NCI-H510A (cell line): Measurements from ENCODE around the gene THBS1.
A peak's percentile ranks its signal among the peaks of the same experiment; 100 is the strongest.

Experiments used
- DNase-seq: peaks from one replicate; lab custom pipeline; 2025; lab: John Stamatoyannopoulos, UW

The THBS1 gene

DNA sequence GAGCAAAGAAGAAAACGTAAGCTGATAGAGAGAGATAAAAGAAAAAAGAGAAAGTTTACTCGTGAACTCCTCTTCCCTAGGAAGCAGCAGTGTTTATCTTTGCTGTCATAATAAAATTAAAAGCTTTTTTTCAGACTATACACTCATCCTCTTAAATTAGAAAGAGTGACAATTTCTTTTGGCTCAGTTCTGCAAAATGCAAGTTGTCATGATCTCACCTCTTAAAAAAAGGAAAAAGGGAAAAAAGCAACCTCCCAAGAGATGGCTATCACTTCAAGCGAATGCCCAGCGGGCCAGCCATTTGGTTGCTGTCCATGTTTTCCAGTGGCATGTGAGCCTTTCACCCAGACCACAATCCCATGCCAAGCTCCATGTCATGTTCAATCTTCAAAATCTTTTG, 7.0 kb upstream of the THBS1 start:
- DNase-seq = no peak

DNA sequence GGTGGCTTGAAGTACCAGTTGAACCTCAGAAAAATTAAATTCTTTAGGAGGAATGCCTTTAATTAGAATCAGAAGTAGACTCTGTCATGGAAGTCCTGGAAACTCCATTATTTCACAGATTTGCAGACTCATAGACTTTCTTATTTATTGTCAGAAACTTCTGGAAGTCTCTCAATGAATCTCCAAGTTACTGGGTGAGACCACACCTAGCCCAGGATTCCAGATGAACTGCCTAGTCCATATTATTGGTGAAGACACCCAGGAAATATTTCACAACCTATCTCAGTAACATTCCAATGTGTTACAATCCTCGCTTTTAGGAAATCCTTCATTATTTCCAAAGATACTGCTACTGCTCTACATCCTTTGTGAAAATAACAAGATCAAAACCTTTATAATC, 6.5 kb upstream of the THBS1 start:
- no peak for DNase-seq

- no peak for DNase-seq
Measured at GRCh38 chr15:39575180-39575579, 5.7 kb upstream of the THBS1 start.

GRCh38 chr15:39578851-39579486, 1.9 kb upstream of the THBS1 start:
- no peak for DNase-seq

GRCh38 chr15:39579487-39580116, 1.3 kb upstream of the THBS1 start:
- no peak for DNase-seq

DNA sequence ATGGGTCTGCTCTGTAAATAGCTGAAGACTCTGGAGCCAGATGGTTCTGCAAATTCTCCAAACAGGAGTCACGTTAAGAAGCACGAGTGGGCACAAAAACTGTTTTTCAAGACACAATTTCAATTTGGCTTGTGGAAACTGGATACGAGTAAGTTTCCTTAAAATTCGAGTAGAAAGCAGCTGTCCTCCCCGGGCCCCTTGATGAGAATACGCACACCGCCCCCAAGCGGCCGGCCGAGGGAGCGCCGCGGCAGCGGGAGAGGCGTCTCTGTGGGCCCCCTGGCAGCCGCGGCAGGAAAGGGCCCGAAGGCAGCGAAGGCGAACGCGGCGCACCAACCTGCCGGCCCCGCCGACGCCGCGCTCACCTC, 778 bp upstream of the THBS1 start:
- peak; percentile 28 for DNase-seq

DNA sequence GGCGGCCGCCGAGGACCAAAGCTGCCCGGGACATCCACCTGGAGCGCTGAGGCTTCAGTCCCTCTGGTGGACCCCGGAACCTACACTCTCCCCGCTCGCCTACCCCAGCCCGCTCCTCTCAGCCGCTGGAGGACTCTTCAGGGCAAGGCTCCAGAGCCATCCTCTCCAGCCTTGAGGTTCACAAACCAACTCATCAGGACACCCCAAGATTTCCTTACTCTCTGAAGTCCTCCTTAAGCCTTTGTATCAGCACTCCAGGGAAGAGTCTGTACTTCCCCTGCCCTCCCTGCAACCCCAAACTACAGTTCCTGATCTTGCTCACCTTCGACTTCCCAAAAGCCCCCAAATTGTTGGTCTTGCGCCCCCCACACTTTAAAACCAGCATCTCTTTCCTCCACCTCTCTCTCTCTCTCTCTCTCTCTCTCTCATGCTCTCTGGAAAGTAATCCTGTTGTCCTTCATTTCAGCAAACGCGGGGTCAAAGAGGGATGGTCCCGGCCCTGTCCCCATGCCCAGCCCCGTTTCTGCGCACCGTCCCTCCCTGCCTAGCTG, 438 bp downstream of the THBS1 start:
- no peak for DNase-seq

DNA sequence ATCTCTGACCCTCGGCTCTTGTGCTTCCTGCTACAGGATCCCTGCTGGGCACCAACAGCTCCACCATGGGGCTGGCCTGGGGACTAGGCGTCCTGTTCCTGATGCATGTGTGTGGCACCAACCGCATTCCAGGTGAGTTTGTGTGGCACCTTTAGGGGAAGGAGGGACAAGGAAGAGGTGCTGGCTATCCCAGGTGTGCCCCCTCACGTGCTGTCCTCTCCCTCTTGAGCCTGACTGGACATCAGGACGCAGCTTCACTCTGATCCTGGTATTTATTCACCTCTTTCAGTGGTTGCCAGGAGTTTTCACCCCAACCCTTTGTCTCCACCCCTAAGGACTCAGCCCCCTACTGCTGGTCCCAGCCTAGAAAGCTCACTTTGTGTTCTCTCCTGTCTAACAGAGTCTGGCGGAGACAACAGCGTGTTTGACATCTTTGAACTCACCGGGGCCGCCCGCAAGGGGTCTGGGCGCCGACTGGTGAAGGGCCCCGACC, 960 bp downstream of the THBS1 start:
- peak; percentile 2 for DNase-seq

GRCh38 chr15:39582286-39582976, 1.6 kb downstream of the THBS1 start:
- DNase-seq = no peak

DNA sequence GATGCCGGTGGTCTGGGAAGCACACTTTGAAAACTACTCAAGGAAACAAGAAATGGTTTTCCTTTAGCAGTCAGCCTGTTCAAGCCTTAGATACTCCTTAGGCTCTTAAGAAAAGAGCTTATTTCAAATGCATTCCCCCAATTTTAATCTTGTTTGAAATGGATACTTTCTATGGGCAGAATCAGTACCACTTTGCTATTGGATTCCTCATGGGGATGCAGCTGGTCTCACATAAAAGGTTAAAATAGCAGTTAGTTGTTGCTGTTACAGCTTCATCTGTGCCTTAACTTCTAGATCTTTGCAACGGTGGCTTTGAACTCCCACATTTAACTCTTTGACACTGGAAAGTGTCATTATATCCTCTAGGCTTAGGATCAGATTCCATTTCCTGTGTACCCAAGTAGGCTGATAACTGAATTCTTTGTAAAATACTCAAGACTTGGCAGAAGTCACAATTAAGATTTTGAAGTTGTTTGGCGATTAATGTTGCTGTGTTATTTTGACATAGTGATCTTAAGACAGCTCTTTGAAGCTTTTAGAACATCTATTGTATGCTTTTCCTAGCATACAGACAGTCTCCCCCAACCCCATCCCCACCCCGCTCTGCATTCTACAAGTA, 2.2 kb downstream of the THBS1 start:
- no peak for DNase-seq

GRCh38 chr15:39583596-39584265, 2.9 kb downstream of the THBS1 start:
- no peak for DNase-seq

- DNase-seq = no peak
Measured at GRCh38 chr15:39584266-39584659, 3.4 kb downstream of the THBS1 start.

- no peak for DNase-seq
Measured at GRCh38 chr15:39584662-39585388, 3.9 kb downstream of the THBS1 start.

- no peak for DNase-seq
Measured at GRCh38 chr15:39585389-39585841, 4.5 kb downstream of the THBS1 start.

GRCh38 chr15:39585871-39586301, 5.0 kb downstream of the THBS1 start:
- no peak for DNase-seq

DNA sequence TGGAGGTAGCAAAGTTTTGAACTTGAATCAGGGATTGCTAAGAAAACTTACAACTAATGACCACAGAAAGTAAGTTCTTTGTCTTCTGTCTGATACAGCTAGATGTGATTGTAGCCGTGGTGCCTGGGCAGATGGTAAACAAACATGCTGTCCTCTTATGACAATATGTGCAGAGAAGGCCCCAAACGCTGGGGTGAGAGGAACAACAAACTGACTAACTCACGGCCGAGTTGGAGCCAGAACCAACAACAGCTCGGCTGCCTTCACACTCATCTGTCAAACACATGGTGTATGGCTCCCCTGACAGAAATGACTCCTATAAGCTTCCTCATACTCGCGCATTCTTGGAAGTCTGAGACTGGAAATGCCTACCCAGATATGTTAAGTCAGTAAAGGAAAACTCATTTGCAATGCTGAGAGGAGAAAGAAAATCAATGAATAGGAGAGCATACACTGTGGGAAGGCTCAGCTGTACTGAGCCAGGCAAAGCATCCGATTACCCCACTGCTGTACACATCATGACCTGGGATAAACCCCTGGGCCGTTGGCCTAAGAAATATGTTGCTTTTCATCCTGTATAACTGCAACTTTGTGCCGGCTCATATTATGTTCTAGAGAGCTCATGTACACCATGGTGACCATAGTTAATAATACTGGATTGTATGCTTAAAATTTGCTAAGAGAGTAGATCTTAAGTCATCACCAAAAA, 5.7 kb downstream of the THBS1 start:
- no peak for DNase-seq

GRCh38 chr15:39587096-39587721, 6.3 kb downstream of the THBS1 start:
- no peak for DNase-seq

GRCh38 chr15:39587731-39588530, 7.1 kb downstream of the THBS1 start:
- no peak for DNase-seq

DNA sequence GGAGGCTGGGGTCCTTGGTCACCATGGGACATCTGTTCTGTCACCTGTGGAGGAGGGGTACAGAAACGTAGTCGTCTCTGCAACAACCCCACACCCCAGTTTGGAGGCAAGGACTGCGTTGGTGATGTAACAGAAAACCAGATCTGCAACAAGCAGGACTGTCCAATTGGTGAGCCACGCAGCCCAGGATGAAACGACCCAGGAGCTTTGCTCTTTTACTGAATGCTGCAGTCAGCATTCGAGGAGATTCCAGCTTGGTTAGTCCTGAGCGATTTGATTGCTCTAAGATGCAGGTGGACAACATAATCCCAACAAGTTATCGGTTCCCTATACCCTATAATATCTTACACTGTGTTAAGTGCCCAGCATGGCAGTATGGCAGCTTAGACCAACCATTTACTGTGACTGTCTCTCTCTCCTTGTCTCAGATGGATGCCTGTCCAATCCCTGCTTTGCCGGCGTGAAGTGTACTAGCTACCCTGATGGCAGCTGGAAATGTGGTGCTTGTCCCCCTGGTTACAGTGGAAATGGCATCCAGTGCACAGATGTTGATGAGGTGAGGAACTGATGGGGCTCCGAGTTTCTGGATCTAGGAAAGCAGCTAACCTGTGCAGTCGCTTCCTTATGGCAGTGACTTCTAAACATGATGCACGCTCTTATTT, 7.8 kb downstream of the THBS1 start:
- no peak for DNase-seq
